HepG2 (cell line): ENCODE data around the gene FAM149A. TPM values are rescaled to one million over a fixed set of nuclear protein-coding genes. Genes with fewer than 3 reads are reported as not detected.
A peak's percentile ranks its signal among the peaks of the same experiment; 100 is the strongest.

Source experiments
- ATAC-seq: fragments of 200-7000 bp; cut with Tn5 transposase; 3 replicates; pipeline ENCODE4 v1.9.1; 2020; ENCODE audit warnings: mild to moderate bottlenecking, moderate library complexity
- BruUV-seq: library from RNA; stranded (reverse); fragments of 400-500 nt; replicated peaks from 2 replicates; lab custom pipeline; 2021; lab: Mats Ljungman, UMichigan
- CTCF ChIA-PET: fragments of 300-600 bp; formaldehyde crosslinking; extraction: SDS; loops from one replicate; lab custom pipeline; 2021; ENCODE audit warnings: low total read pairs, inconsistent platforms, low intra/inter-chr PET ratio; lab: Yijun Ruan, JAX
- POLR2A ChIA-PET: fragments of 350-600 bp; sonication (Branson Sonifier 250); formaldehyde crosslinking; loops from one replicate; lab custom pipeline; 2020; ENCODE audit warnings: antibody characterized with exemption, inconsistent platforms; lab: Yijun Ruan, JAX
- DNase-seq: peaks from one replicate; pipeline ENCODE4 v3.0.0-alpha.2; 2015; ENCODE audit warnings: low spot score
- FAIRE-seq: peaks from 3 replicates; lab custom pipeline; 2011; peaks lifted over from hg19 to GRCh38; lab: Jason Lieb, UNC
- H2AFZ ChIP-seq: one replicate; pipeline ENCODE4 v1.6.1; 2011; ENCODE audit warnings: low read length, inconsistent platforms
- H3K27ac ChIP-seq: fragments of 300-600 bp; 3 replicates; pipeline ENCODE4 v1.8.0; 2011; ENCODE audit warnings: mixed run types, mild to moderate bottlenecking, mixed read lengths, low read length, inconsistent platforms; ENCODE audit not compliant: insufficient read depth; ENCODE audit errors: extremely low read length
- H3K27me3 ChIP-seq, 2 experiments: fragments of 200-600 bp in 1 of 2; 2 replicates in 1 of 2; 3 replicates in 1 of 2; pipeline versions ENCODE4 v1.6.0 to v1.8.0; 2011; ENCODE audit warnings: low read length in 2 of 2, mild to moderate bottlenecking in 2 of 2, moderate library complexity in 2 of 2, inconsistent platforms in 1 of 2; ENCODE audit not compliant: insufficient read depth in 2 of 2, control insufficient read depth in 1 of 2
- H3K36me3 ChIP-seq, 2 experiments: fragments of 200-600 bp in 1 of 2; replicated peaks in 1 of 2; 2 replicates in 1 of 2; 3 replicates in 1 of 2; pipeline versions ENCODE4 v1.5.1 to v1.8.0; 2011; ENCODE audit warnings: low read length in 2 of 2, inconsistent platforms in 1 of 2; ENCODE audit not compliant: insufficient read depth in 2 of 2, control insufficient read depth in 1 of 2
- H3K4me1 ChIP-seq: 2 replicates; pipeline ENCODE4 v1.5.1; 2012; ENCODE audit warnings: low read length, inconsistent platforms; ENCODE audit not compliant: insufficient read depth
- H3K4me2 ChIP-seq: 2 replicates; pipeline ENCODE4 v1.6.0; 2011; ENCODE audit warnings: low read depth, low read length, inconsistent platforms
- H3K4me3 ChIP-seq, 3 experiments: fragments of 200-600 bp in 1 of 3; sonication (generic), shearing (Covaris generic) in 1 of 3; replicated peaks in 1 of 3; 2 replicates each; pipeline ENCODE4 v1.5.1; 2011 to 2016; ENCODE audit warnings: low read length in 3 of 3, inconsistent platforms in 2 of 3, low read depth in 2 of 3, mild to moderate bottlenecking in 2 of 3, control low read depth in 1 of 3, mixed read lengths in 1 of 3; ENCODE audit not compliant: insufficient read depth in 1 of 3
- H3K79me2 ChIP-seq: one replicate; pipeline ENCODE4 v1.6.1; 2011; ENCODE audit warnings: low read length, inconsistent platforms; ENCODE audit not compliant: insufficient read depth
- H3K9ac ChIP-seq: 2 replicates; pipeline ENCODE4 v1.6.0; 2011; ENCODE audit warnings: mild to moderate bottlenecking, low read depth, low read length, inconsistent platforms; ENCODE audit not compliant: insufficient read depth
- H3K9me3 ChIP-seq: 2 replicates; pipeline ENCODE4 v1.5.1; 2012; ENCODE audit warnings: mild to moderate bottlenecking, low read length
- H4K20me1 ChIP-seq: 2 replicates; pipeline ENCODE4 v1.6.0; 2011; ENCODE audit warnings: inconsistent platforms, mild to moderate bottlenecking, low read length, moderate library complexity; ENCODE audit not compliant: insufficient read depth
- ASH2L ChIP-seq: fragments of 300-600, 200-600 bp; sonication (generic); IDR thresholded peaks from 2 replicates; pipeline ENCODE4 v1.7.0; 2017; ENCODE audit warnings: low read depth, mild to moderate bottlenecking, moderate library complexity, mixed read lengths, low read length; ENCODE audit not compliant: insufficient read length
- CBX2 ChIP-seq, 2 experiments: fragments of 200-600 bp in 1 of 2; sonication (generic); formaldehyde crosslinking in 1 of 2; IDR thresholded peaks; 2 replicates each; pipeline versions ENCODE4 v1.7.0 to v1.8.1; 2018 to 2022; ENCODE audit warnings: low read depth in 2 of 2, low read length in 1 of 2, mild to moderate bottlenecking in 1 of 2, missing genetic modification reagents in 1 of 2
- EZH2 ChIP-seq: conservative IDR thresholded peaks from 2 replicates; pipeline ENCODE4 v1.6.1; 2012; ENCODE audit warnings: mild to moderate bottlenecking, low read depth, low read length, moderate library complexity
- MTF2 ChIP-seq: sonication (generic); formaldehyde crosslinking; IDR thresholded peaks from 2 replicates; pipeline ENCODE4 v1.5.0; 2020; ENCODE audit warnings: missing genetic modification reagents, borderline replicate concordance
- ZBTB10 ChIP-seq: sonication (generic); formaldehyde crosslinking; IDR thresholded peaks from 2 replicates; pipeline ENCODE4 v1.4.0; 2020; ENCODE audit warnings: missing genetic modification reagents, borderline replicate concordance
- ZSCAN5A ChIP-seq: sonication (generic); formaldehyde crosslinking; IDR thresholded peaks from 2 replicates; pipeline ENCODE4 v1.8.0; 2022; ENCODE audit warnings: mild to moderate bottlenecking, missing genetic modification reagents, borderline replicate concordance
- WGBS: methylation state at CpG from one replicate; pipeline ENCODE4 v1.1.6; 2017; ENCODE audit warnings: low lambda C conversion rate; 5-methylcytosine and 5-hydroxymethylcytosine counted together
- in situ Hi-C: cut with HindIII; loops from 2 replicates; pipeline ENCODE4 v1.10.0; 2017; ENCODE audit warnings: low pct_unique_long_range_greater_than_20kb; ENCODE audit not compliant: extremely low pct_ligation_motif_present
- intact Hi-C: fragments of 100-400 bp; cut with micrococcal nuclease; formaldehyde crosslinking; loops from one replicate; pipeline ENCODE4 v1.10.0; 2022; ENCODE audit not compliant: unreplicated experiment
- polyA plus RNA-seq, 8 experiments: library from polyadenylated mRNA; depleted of rRNA in 3 of 8; stranded (reverse) in 7 of 8; unstranded in 1 of 8; fragments of >200 nt; fragmentation: Illumina TruSeq in 4 of 8; extraction: Trizol in 4 of 8; gene quantifications; 2 replicates each; pipeline versions ENCODE4 v1.2.1 to v1.2.3, GENCODE V29; 2011 to 2016; ENCODE audit warnings: low read depth in 4 of 8, missing spikeins in 1 of 8, mixed read lengths in 1 of 8; ENCODE audit not compliant: insufficient read depth in 1 of 8
- total RNA-seq, 5 experiments: library from RNA; depleted of rRNA; stranded (reverse); fragments of >200 nt; fragmentation: Illumina TruSeq; extraction: Trizol; gene quantifications; 2 replicates each; pipeline ENCODE4 v1.2.3, GENCODE V29; 2016; ENCODE audit warnings: low read depth in 1 of 5
- TF ChIP-seq, protein P1 (sequence below): sonication (generic); formaldehyde crosslinking; IDR thresholded peaks from 2 replicates; pipeline ENCODE4 v1.4.0; 2020; ENCODE audit warnings: missing genetic modification reagents
- TF ChIP-seq, protein P2 (sequence below): sonication (generic); formaldehyde crosslinking; IDR thresholded peaks from 2 replicates; pipeline ENCODE4 v1.5.1; 2020; ENCODE audit warnings: mild to moderate bottlenecking, missing genetic modification reagents, moderate library complexity

The FAM149A gene
- total and polyA plus RNA-seq, 2 of the 13 experiments (the other 11 are each of a cell fraction or from before 2014, with no cell fraction given), result not detected

DNA sequence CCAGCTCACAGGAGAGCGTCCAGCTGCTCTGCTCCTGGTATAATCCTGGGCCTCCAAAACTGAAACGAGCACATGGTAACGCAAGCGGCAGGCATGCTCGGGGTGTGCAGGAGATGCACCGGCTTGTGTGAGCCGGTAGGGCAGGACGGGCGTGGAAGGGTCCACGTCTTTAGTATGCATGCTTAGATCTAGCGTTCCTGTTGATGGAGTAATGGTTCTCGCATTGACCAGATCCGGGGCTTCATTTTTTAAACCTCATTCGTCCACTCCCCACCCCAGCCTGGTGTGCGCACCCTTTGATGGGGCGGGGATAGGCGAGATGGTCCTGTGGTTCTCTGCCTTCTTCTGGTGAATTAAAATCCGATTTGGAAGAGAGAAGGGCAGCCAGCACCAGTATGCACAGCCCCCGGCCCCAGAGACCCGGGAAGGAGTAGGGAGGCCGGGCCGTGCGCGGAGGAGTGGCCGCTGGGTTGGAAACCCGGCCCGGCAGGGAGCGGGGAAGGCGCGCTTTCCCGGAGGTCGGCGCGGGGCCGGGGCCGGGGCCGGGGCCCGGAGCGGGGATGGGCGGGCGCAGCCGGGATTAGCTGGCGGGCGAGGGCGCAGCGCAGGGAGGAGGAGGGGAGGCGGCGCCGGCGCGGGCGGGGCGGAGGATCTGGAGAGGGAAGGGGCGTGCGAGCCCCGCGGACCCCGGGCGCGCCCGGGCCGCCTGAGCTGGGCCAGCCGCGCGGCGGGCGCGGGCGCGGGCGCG, 39.9 kb downstream of the FAM149A start (continued):
- TF ChIP-seq ZSCAN5A (CRISPR knock-in tag), result no peak

GRCh38 chr4:186144946-186145569, 40.6 kb downstream of the FAM149A start:
- DNase-seq (no peak), ATAC-seq (peak; percentile 76), FAIRE-seq (no peak)
- ChIA-PET CTCF (no interaction called here), POLR2A (no interaction called here)
- no peak overlapping the region for H3K9ac ChIP-seq
- H3K4me3 ChIP-seq, result peak overlapping the region; percentile 6 to 64 (median 16); a peak in 4 of 6 replicates
- in situ Hi-C loops, result no loop called here
- H3K36me3 ChIP-seq, result no peaks in the 10 kb centered on the region
- H3K4me1 ChIP-seq, result peaks cover 16% of the 10 kb centered on the region; the same call in 1 of the 2 replicates
- no peak overlapping the region for H3K27ac ChIP-seq
- H3K27me3 ChIP-seq, result peaks cover 0 to 37% of the 10 kb centered on the region in 2 experiments; a peak in 3 of 5 replicates
- H2AFZ ChIP-seq, result no peak overlapping the region
- intact Hi-C loops, result loop anchor here (5.0 kb wide), 1 partner anchor 47 kb away; the partner anchor contains the start of gene CYP4V2
- no peaks in the 10 kb centered on the region for H3K79me2 ChIP-seq
- H3K9me3 ChIP-seq, result no peaks in the 10 kb centered on the region
- no peaks in the 10 kb centered on the region for H4K20me1 ChIP-seq
- BruUV-seq, result no TSS peak
- WGBS, result 0% methylated on average over 1 of the region's 54 CpGs
- H3K4me2 ChIP-seq, result peak overlapping the region; percentile 74
- TF ChIP-seq CBX2 (IDR thresholded peaks at IDR 0.05; ENCODE audit: low read depth, low read length), result no peak; the same call in 1 of the 2 replicates
- 0 out of 2 replicates have a peak, but pooled peaks have one; percentile 43 for TF ChIP-seq CBX2 (CRISPR knock-in tag; IDR thresholded peaks at IDR 0.05; ENCODE audit: low read depth)
- no peak for TF ChIP-seq ASH2L
- TF ChIP-seq ZBTB10, result no peak
- TF ChIP-seq, protein P1, sequence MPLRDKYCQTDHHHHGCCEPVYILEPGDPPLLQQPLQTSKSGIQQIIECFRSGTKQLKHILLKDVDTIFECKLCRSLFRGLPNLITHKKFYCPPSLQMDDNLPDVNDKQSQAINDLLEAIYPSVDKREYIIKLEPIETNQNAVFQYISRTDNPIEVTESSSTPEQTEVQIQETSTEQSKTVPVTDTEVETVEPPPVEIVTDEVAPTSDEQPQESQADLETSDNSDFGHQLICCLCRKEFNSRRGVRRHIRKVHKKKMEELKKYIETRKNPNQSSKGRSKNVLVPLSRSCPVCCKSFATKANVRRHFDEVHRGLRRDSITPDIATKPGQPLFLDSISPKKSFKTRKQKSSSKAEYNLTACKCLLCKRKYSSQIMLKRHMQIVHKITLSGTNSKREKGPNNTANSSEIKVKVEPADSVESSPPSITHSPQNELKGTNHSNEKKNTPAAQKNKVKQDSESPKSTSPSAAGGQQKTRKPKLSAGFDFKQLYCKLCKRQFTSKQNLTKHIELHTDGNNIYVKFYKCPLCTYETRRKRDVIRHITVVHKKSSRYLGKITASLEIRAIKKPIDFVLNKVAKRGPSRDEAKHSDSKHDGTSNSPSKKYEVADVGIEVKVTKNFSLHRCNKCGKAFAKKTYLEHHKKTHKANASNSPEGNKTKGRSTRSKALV, result peak; percentile 96
- TF ChIP-seq, protein P2, sequence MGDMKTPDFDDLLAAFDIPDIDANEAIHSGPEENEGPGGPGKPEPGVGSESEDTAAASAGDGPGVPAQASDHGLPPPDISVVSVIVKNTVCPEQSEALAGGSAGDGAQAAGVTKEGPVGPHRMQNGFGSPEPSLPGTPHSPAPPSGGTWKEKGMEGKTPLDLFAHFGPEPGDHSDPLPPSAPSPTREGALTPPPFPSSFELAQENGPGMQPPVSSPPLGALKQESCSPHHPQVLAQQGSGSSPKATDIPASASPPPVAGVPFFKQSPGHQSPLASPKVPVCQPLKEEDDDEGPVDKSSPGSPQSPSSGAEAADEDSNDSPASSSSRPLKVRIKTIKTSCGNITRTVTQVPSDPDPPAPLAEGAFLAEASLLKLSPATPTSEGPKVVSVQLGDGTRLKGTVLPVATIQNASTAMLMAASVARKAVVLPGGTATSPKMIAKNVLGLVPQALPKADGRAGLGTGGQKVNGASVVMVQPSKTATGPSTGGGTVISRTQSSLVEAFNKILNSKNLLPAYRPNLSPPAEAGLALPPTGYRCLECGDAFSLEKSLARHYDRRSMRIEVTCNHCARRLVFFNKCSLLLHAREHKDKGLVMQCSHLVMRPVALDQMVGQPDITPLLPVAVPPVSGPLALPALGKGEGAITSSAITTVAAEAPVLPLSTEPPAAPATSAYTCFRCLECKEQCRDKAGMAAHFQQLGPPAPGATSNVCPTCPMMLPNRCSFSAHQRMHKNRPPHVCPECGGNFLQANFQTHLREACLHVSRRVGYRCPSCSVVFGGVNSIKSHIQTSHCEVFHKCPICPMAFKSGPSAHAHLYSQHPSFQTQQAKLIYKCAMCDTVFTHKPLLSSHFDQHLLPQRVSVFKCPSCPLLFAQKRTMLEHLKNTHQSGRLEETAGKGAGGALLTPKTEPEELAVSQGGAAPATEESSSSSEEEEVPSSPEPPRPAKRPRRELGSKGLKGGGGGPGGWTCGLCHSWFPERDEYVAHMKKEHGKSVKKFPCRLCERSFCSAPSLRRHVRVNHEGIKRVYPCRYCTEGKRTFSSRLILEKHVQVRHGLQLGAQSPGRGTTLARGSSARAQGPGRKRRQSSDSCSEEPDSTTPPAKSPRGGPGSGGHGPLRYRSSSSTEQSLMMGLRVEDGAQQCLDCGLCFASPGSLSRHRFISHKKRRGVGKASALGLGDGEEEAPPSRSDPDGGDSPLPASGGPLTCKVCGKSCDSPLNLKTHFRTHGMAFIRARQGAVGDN, result peak; percentile 34
- peak; percentile 58; the same call in 1 of the 2 replicates for TF ChIP-seq MTF2 (CRISPR knock-in tag)
- TF ChIP-seq EZH2, result peak; percentile 58; the same call in 1 of the 2 replicates
